Measurements from ENCODE around the gene ECT2L.

GRCh38 chr6:138920906-138921305 lies 125.0 kb downstream of the ECT2L start:
- TF ChIP-seq EZH2 (IDR thresholded peaks at IDR 0.05; ENCODE audit: borderline replicate concordance, low read depth, low read length, severe bottlenecking) (no peak), POLR2A (IDR thresholded peaks at IDR 0.05; ENCODE audit: low read depth, low read length) (no peak), MYC (IDR thresholded peaks at IDR 0.05; ENCODE audit: low read depth, low read length) (no peak), POLR2AphosphoS5 (IDR thresholded peaks at IDR 0.05; ENCODE audit: insufficient read depth, low read depth, low read length) (no peak), FOS (IDR thresholded peaks at IDR 0.05; ENCODE audit: borderline replicate concordance, insufficient read depth, low read length) (no peak)
- TF ChIP-seq, protein P1, sequence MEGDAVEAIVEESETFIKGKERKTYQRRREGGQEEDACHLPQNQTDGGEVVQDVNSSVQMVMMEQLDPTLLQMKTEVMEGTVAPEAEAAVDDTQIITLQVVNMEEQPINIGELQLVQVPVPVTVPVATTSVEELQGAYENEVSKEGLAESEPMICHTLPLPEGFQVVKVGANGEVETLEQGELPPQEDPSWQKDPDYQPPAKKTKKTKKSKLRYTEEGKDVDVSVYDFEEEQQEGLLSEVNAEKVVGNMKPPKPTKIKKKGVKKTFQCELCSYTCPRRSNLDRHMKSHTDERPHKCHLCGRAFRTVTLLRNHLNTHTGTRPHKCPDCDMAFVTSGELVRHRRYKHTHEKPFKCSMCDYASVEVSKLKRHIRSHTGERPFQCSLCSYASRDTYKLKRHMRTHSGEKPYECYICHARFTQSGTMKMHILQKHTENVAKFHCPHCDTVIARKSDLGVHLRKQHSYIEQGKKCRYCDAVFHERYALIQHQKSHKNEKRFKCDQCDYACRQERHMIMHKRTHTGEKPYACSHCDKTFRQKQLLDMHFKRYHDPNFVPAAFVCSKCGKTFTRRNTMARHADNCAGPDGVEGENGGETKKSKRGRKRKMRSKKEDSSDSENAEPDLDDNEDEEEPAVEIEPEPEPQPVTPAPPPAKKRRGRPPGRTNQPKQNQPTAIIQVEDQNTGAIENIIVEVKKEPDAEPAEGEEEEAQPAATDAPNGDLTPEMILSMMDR (IDR thresholded peaks at IDR 0.05; ENCODE audit: extremely low read depth in 1 of 2, insufficient read depth in 1 of 2, low read depth in 1 of 2, low read length in 2 of 2): no peak

Measured in endothelial cell of umbilical vein (primary cell).